Gastrocnemius medialis (tissue), 4 donors: ENCODE data around the gene NAV3. TPM values are rescaled to one million over a fixed set of nuclear protein-coding genes. Genes with fewer than 3 reads are reported as not detected.
"Not testable (repeated sequence)": the region's sequence is repeated elsewhere in the genome, so short reads cannot be mapped to it uniquely, and the experiment has no call there.

Source experiments
- ATAC-seq, 2 donors: fragments of 150-250 bp; one replicate each; pipeline ENCODE4 v1.9.1; 2016
- DNase-seq, 2 donors: peaks; one replicate each; pipeline ENCODE4 v3.0.0-alpha.2; 2019
- H3K27ac ChIP-seq, 4 donors: fragments of 200-600 bp; sonication (generic); 1 replicate in 1 of 4; 2 replicates in 3 of 4; pipeline ENCODE4 v1.5.1; 2016 to 2018; ENCODE audit warnings: mild to moderate bottlenecking in 2 of 4, moderate library complexity in 1 of 4
- H3K27me3 ChIP-seq, 3 donors: fragments of 200-600 bp; sonication (generic) in 2 of 3; 1 replicate in 1 of 3; 2 replicates in 2 of 3; pipeline versions ENCODE4 v1.5.1 to v1.6.0; 2016 to 2019; ENCODE audit warnings: mild to moderate bottlenecking in 1 of 3, moderate library complexity in 1 of 3
- H3K36me3 ChIP-seq, 2 donors: fragments of 200-600 bp; sonication (generic) in 1 of 2; one replicate each; pipeline ENCODE4 v1.5.1; 2017 to 2018
- H3K4me1 ChIP-seq, 2 donors: fragments of 200-600 bp; sonication (generic) in 1 of 2; one replicate each; pipeline ENCODE4 v1.5.1; 2016 to 2017; ENCODE audit warnings: mild to moderate bottlenecking in 2 of 2
- H3K4me3 ChIP-seq, 4 donors: fragments of 200-600 bp; sonication (generic) in 3 of 4; 1 replicate in 1 of 4; 2 replicates in 3 of 4; pipeline ENCODE4 v1.5.1; 2016 to 2019; ENCODE audit warnings: mild to moderate bottlenecking in 2 of 4
- H3K9me3 ChIP-seq, 3 donors: fragments of 200-600 bp; sonication (generic) in 2 of 3; 1 replicate in 1 of 3; 2 replicates in 2 of 3; pipeline ENCODE4 v1.5.1; 2016 to 2019
- POLR2A ChIP-seq, 2 donors: fragments of 450-650 bp; IDR thresholded peaks; one replicate each; pipeline ENCODE4 v1.6.1; 2017; ENCODE audit warnings: antibody characterized with exemption in 2 of 2, mild to moderate bottlenecking in 2 of 2, moderate library complexity in 2 of 2
- in situ Hi-C, 4 donors: fragments of 200-750 bp; cut with MboI; loops; one replicate each; pipeline versions ENCODE4 v1.15.0 to v1.8.0; 2017; ENCODE audit warnings: low sequenced_read_pairs in 4 of 4
- intact Hi-C: fragments of 100-400 bp; cut with DNase I; formaldehyde crosslinking; loops from one replicate; pipeline ENCODE4 v1.15.1; 2023; ENCODE audit warnings: low total_unique reads
- total RNA-seq, 4 donors: library from RNA; depleted of rRNA; stranded (reverse); fragments of >200 nt; gene quantifications; one replicate each; pipeline versions ENCODE4 v1.1.0 to v1.2.3, GENCODE V29; 2016
- TF ChIP-seq, protein P1 (sequence below), 5 experiments: fragments of 450-650 bp in 3 of 5; fragments of 200-600 bp in 2 of 5; sonication (generic) in 2 of 5; IDR thresholded peaks in 4 of 5; conservative IDR thresholded peaks in 1 of 5; 1 replicate in 4 of 5; 2 replicates in 1 of 5; pipeline ENCODE4 v1.5.1; 2016 to 2019; ENCODE audit warnings: antibody characterized with exemption in 5 of 5, mild to moderate bottlenecking in 3 of 5, moderate library complexity in 3 of 5

NAV3 gene
- total RNA-seq, 4 donors from 2014 or later: 0.87 to 2.5 (median 2.0) TPM

DNA sequence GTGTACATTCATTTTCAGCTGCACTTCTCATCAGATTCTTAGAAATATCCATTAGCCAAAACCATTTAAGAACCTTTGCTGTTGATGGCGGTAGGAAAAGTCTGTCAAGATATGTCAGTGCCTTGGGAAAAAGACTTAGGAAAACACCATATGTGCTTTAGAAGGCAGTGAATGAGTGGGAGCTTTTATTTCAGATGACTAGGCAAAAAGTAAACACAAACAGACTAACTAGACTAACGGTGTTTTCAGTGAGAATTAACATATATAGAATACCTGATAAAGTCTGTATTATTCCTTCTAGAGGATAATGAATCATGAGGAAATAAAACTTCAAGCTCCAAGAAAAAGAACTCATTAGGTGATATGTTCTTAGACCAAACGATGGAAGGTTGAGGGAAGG, 418.9 kb downstream of the NAV3 start:
- intact Hi-C loops: no loop called here
- Histone ChIP-seq H3K9me3 (no peaks in the 10 kb centered on the region), H3K4me1 (no peaks in the 10 kb centered on the region), H3K4me3 (no peak overlapping the region), H3K27me3 (no peaks in the 10 kb centered on the region), H3K36me3 (no peaks in the 10 kb centered on the region), H3K27ac (no peak overlapping the region)
- DNase-seq (no peak), ATAC-seq (no peak)
- TF ChIP-seq, protein P1, sequence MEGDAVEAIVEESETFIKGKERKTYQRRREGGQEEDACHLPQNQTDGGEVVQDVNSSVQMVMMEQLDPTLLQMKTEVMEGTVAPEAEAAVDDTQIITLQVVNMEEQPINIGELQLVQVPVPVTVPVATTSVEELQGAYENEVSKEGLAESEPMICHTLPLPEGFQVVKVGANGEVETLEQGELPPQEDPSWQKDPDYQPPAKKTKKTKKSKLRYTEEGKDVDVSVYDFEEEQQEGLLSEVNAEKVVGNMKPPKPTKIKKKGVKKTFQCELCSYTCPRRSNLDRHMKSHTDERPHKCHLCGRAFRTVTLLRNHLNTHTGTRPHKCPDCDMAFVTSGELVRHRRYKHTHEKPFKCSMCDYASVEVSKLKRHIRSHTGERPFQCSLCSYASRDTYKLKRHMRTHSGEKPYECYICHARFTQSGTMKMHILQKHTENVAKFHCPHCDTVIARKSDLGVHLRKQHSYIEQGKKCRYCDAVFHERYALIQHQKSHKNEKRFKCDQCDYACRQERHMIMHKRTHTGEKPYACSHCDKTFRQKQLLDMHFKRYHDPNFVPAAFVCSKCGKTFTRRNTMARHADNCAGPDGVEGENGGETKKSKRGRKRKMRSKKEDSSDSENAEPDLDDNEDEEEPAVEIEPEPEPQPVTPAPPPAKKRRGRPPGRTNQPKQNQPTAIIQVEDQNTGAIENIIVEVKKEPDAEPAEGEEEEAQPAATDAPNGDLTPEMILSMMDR (IDR thresholded peaks at IDR 0.05 in 4 of 5, conservative IDR thresholded peaks at IDR 0.05 in 1 of 5): no peak
- TF ChIP-seq POLR2A (IDR thresholded peaks at IDR 0.05): no peak
- in situ Hi-C loops: no loop called here

DNA sequence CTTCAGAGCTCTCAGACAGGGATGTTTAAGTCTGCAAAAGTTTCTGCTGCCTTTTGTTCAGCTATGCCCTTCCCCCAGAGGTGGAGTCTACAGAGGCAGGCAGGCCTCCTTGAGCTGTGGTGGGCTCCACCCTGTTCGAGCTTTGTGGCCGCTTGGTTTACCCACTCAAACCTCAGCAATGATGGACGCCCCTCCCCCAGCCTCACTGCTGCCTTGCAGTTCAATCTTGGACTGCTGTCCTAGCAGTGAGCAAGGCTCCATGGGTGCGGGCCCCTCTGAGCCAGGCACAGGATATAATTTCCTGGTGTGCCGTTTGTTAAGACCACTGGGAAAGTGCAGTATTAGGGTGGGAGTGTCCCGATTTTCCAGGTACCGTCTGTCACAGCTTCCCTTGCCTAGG, 427.0 kb downstream of the NAV3 start:
- H3K27ac ChIP-seq, DNase-seq, H3K4me1 ChIP-seq, ATAC-seq, in situ Hi-C loops, H3K9me3 ChIP-seq, intact Hi-C loops, H3K4me3 ChIP-seq, H3K36me3 ChIP-seq, H3K27me3 ChIP-seq: not testable (repeated sequence)

DNA sequence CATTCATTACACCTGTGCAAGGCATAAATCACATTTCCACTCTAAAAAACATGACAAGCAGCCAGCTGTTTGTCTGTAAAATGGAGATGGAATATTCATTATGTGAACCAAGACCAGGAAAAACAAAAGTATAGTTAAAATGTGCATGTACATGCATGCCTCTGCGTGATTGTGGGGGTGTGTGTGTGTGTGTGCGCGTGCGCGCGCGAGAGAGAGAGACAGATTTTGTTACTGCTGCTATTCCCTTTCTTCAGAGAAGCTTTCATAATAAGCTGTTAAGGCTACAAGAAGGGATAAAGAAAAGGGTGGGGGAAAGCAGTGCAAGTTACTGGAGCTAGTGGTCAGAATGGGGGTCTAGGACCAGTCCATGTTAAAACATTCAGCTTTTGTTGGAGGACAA, 430.3 kb downstream of the NAV3 start:
- intact Hi-C loops (no loop called here), in situ Hi-C loops (no loop called here)
- Histone ChIP-seq H3K9me3 (no peaks in the 10 kb centered on the region), H3K27ac (no peak overlapping the region), H3K4me3 (no peak overlapping the region), H3K4me1 (no peaks in the 10 kb centered on the region), H3K36me3 (no peaks in the 10 kb centered on the region), H3K27me3 (no peaks in the 10 kb centered on the region)
- TF ChIP-seq, protein P1 (IDR thresholded peaks at IDR 0.05 in 4 of 5, conservative IDR thresholded peaks at IDR 0.05 in 1 of 5): no peak
- no peak for TF ChIP-seq POLR2A (IDR thresholded peaks at IDR 0.05)
- no peak for ATAC-seq
- DNase-seq: no peak

DNA sequence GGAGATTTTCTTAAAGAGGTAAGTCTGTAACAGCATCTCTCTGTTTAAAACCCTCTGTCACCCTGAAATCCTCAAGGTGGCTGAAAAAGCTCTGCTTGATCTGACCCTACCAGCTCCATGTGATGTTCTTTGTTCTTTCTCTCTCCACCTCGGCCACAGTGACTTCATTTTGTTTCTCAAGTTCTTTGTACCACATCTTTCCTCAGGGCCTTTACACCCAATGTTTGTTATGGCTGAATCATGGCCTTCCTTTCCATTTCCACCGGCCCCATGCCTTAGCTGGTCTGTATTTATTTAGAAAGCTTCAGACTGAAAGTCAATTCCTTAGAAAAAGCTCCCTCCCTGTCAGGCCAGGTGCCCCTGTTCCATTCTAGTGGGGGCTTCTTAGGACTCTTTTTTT, 431.2 kb downstream of the NAV3 start:
- Histone ChIP-seq H3K9me3 (no peaks in the 10 kb centered on the region), H3K4me3 (no peak overlapping the region), H3K27me3 (no peaks in the 10 kb centered on the region), H3K36me3 (no peaks in the 10 kb centered on the region), H3K27ac (no peak overlapping the region), H3K4me1 (no peaks in the 10 kb centered on the region)
- DNase-seq (no peak), ATAC-seq (no peak)
- intact Hi-C loops: no loop called here
- in situ Hi-C loops: no loop called here
- TF ChIP-seq POLR2A (IDR thresholded peaks at IDR 0.05): no peak
- TF ChIP-seq, protein P1 (IDR thresholded peaks at IDR 0.05 in 4 of 5, conservative IDR thresholded peaks at IDR 0.05 in 1 of 5): no peak
